WTC11 (cell line): ENCODE data around the gene ITPR1. TPM values are rescaled to one million over a fixed set of nuclear protein-coding genes. Genes with fewer than 3 reads are reported as not detected.

ENCODE experiments used
- ATAC-seq: fragments of 200-7000 bp; cut with Tn5 transposase; 2 replicates; pipeline ENCODE4 v1.10.0; 2021; ENCODE audit warnings: mild to moderate bottlenecking, moderate library complexity
- CTCF ChIA-PET: fragments of 300-600 bp; sonication (Branson Sonifier 250); formaldehyde crosslinking; loops from one replicate; lab custom pipeline; 2021; ENCODE audit warnings: antibody characterized with exemption; lab: Charles Lee
- POLR2A ChIA-PET: fragments of 350-600 bp; sonication (Branson Sonifier 250); formaldehyde crosslinking; loops from one replicate; lab custom pipeline; 2021; ENCODE audit warnings: antibody characterized with exemption; lab: Charles Lee
- DNase-seq: peaks from one replicate; pipeline ENCODE4 v3.0.0; 2021; ENCODE audit warnings: low spot score
- H3K27ac Mint-ChIP-seq: 2 replicates; pipeline ENCODE4 v1.8.0; 2021; ENCODE audit warnings: mixed read lengths
- H3K27me3 Mint-ChIP-seq: 2 replicates; pipeline ENCODE4 v1.8.0; 2021; ENCODE audit warnings: low read depth, mild to moderate bottlenecking, moderate library complexity, mixed read lengths
- H3K36me3 Mint-ChIP-seq: 2 replicates; pipeline ENCODE4 v1.8.0; 2021; ENCODE audit warnings: mixed read lengths
- H3K4me1 Mint-ChIP-seq: 2 replicates; pipeline ENCODE4 v1.8.0; 2022; ENCODE audit warnings: mixed read lengths
- H3K4me3 Mint-ChIP-seq: 2 replicates; pipeline ENCODE4 v1.8.0; 2021; ENCODE audit warnings: mild to moderate bottlenecking, moderate library complexity, mixed read lengths
- H3K9me3 Mint-ChIP-seq: 2 replicates; pipeline ENCODE4 v1.8.0; 2021; ENCODE audit warnings: mixed read lengths
- CBFB ChIP-seq: sonication (generic); formaldehyde crosslinking; IDR thresholded peaks from 2 replicates; pipeline ENCODE4 v1.8.1; 2022; ENCODE audit warnings: mild to moderate bottlenecking, low read depth, missing genetic modification reagents
- ESRRA ChIP-seq: sonication (generic); formaldehyde crosslinking; IDR thresholded peaks from 2 replicates; pipeline ENCODE4 v1.8.1; 2022; ENCODE audit warnings: mild to moderate bottlenecking, missing genetic modification reagents, borderline replicate concordance
- FOXJ3 ChIP-seq: sonication (generic); formaldehyde crosslinking; IDR thresholded peaks from 2 replicates; pipeline ENCODE4 v1.9.0; 2021; ENCODE audit warnings: missing genetic modification reagents, mild to moderate bottlenecking, borderline replicate concordance
- FOXK1 ChIP-seq: sonication (generic); formaldehyde crosslinking; IDR thresholded peaks from 2 replicates; pipeline ENCODE4 v1.8.0; 2022; ENCODE audit warnings: mild to moderate bottlenecking, moderate library complexity, missing genetic modification reagents
- JUN ChIP-seq: sonication (generic); formaldehyde crosslinking; IDR thresholded peaks from 2 replicates; pipeline ENCODE4 v1.8.0; 2023; ENCODE audit warnings: mild to moderate bottlenecking, missing genetic modification reagents
- MXD4 ChIP-seq: fragments of 250-450 bp; sonication (Bioruptor Pico); IDR thresholded peaks from 2 replicates; pipeline ENCODE4 v1.8.0; 2021; ENCODE audit warnings: mild to moderate bottlenecking, moderate library complexity, borderline replicate concordance
- MYBL2 ChIP-seq: sonication (generic); formaldehyde crosslinking; IDR thresholded peaks from 2 replicates; pipeline ENCODE4 v1.8.1; 2023; ENCODE audit warnings: mild to moderate bottlenecking, moderate library complexity, missing genetic modification reagents
- NR1H2 ChIP-seq: sonication (generic); formaldehyde crosslinking; IDR thresholded peaks from 2 replicates; pipeline ENCODE4 v1.9.0; 2021; ENCODE audit warnings: mild to moderate bottlenecking, moderate library complexity, missing genetic modification reagents
- RELA ChIP-seq: sonication (generic); formaldehyde crosslinking; IDR thresholded peaks from 2 replicates; pipeline ENCODE4 v1.8.1; 2022; ENCODE audit warnings: missing genetic modification reagents, mild to moderate bottlenecking, borderline replicate concordance
- TP53 ChIP-seq: sonication (generic); formaldehyde crosslinking; IDR thresholded peaks from 2 replicates; pipeline ENCODE4 v1.8.1; 2023; ENCODE audit warnings: mild to moderate bottlenecking, missing genetic modification reagents
- ZBTB21 ChIP-seq: sonication (generic); formaldehyde crosslinking; IDR thresholded peaks from 2 replicates; pipeline ENCODE4 v1.8.1; 2023; ENCODE audit warnings: mild to moderate bottlenecking, missing genetic modification reagents, borderline replicate concordance
- ZNF121 ChIP-seq: sonication (generic); formaldehyde crosslinking; IDR thresholded peaks from 2 replicates; pipeline ENCODE4 v1.8.0; 2023; ENCODE audit warnings: missing genetic modification reagents
- ZNF138 ChIP-seq: sonication (generic); formaldehyde crosslinking; conservative IDR thresholded peaks from 2 replicates; pipeline ENCODE4 v1.8.1; 2022; ENCODE audit warnings: mild to moderate bottlenecking, moderate library complexity, missing genetic modification reagents
- ZNF219 ChIP-seq: sonication (generic); formaldehyde crosslinking; IDR thresholded peaks from 2 replicates; pipeline ENCODE4 v1.8.0; 2023; ENCODE audit warnings: missing genetic modification reagents, mild to moderate bottlenecking, borderline replicate concordance
- ZNF317 ChIP-seq: sonication (generic); formaldehyde crosslinking; IDR thresholded peaks from 2 replicates; pipeline ENCODE4 v1.8.1; 2023; ENCODE audit warnings: low read depth, mild to moderate bottlenecking, moderate library complexity, missing genetic modification reagents, borderline replicate concordance
- ZNF396 ChIP-seq: fragments of 250-450 bp; sonication (Bioruptor Pico); IDR thresholded peaks from 2 replicates; pipeline ENCODE4 v1.8.0; 2021; ENCODE audit warnings: mild to moderate bottlenecking, moderate library complexity, borderline replicate concordance
- ZNF671 ChIP-seq: fragments of 250-450 bp; sonication (Bioruptor Pico); IDR thresholded peaks from 2 replicates; pipeline ENCODE4 v1.8.0; 2021; ENCODE audit warnings: mild to moderate bottlenecking
- total RNA-seq: library from RNA; stranded (reverse); gene quantifications from 3 replicates; pipeline ENCODE4 v1.2.3, GENCODE V29; 2021
- TF ChIP-seq, protein P1 (sequence below): sonication (generic); formaldehyde crosslinking; IDR thresholded peaks from 2 replicates; pipeline ENCODE4 v1.8.1; 2022; ENCODE audit warnings: mild to moderate bottlenecking, missing genetic modification reagents, moderate library complexity, borderline replicate concordance
- TF ChIP-seq, protein P2 (sequence below): sonication (generic); formaldehyde crosslinking; IDR thresholded peaks from 2 replicates; pipeline ENCODE4 v1.8.1; 2022; ENCODE audit warnings: low read depth, mild to moderate bottlenecking, moderate library complexity, missing genetic modification reagents, borderline replicate concordance
- TF ChIP-seq, protein P3 (sequence below): fragments of 250-450 bp; sonication (Bioruptor Pico); conservative IDR thresholded peaks from 2 replicates; pipeline ENCODE4 v1.9.0; 2021; ENCODE audit warnings: mild to moderate bottlenecking
- TF ChIP-seq, protein P4 (sequence below): sonication (generic); formaldehyde crosslinking; conservative IDR thresholded peaks from 2 replicates; pipeline ENCODE4 v1.8.1; 2023; ENCODE audit warnings: mild to moderate bottlenecking, low read depth, missing genetic modification reagents, moderate library complexity
- TF ChIP-seq, protein P5 (sequence below): sonication (generic); formaldehyde crosslinking; IDR thresholded peaks from 2 replicates; pipeline ENCODE4 v1.8.1; 2022; ENCODE audit warnings: mild to moderate bottlenecking, moderate library complexity, missing genetic modification reagents
- TF ChIP-seq, protein P6 (sequence below): sonication (generic); formaldehyde crosslinking; IDR thresholded peaks from 2 replicates; pipeline ENCODE4 v1.8.0; 2023; ENCODE audit warnings: mild to moderate bottlenecking, missing genetic modification reagents

ITPR1 gene
- total RNA-seq, 1 experiment from 2014 or later: 11.8 TPM

DNA sequence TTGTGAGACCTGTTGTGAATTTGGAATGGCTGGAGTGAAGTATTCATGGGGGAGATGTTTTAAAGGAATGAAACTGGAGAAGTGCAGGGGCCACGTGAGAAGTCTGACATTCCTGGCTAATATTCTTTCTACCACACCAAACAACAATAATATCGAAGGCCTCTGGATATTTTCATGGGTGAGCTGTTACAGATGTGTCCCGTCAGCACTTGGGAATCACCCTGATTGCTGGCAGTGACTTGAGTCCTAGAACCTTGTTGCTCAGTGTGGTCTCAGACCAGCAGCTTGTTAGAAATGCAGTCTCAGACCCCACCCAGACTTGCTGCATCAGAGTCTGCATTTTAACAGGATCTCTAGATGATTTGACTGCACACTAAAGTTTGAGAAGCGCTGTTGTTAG, 113.8 kb downstream of the ITPR1 start:
- DNase-seq (no peak), ATAC-seq (0 out of 2 replicates have a peak, but pooled peaks have one; percentile 16)
- Mint-ChIP-seq H3K4me3 (no peak overlapping the region), H3K4me1 (peaks cover 16% of the 10 kb centered on the region)
- POLR2A ChIA-PET: no interaction called here
- TF ChIP-seq CBFB (CRISPR knock-in tag) (no peak), ZBTB21 (CRISPR knock-in tag) (no peak), JUN (CRISPR knock-in tag) (no peak), MYBL2 (CRISPR knock-in tag) (no peak), NR1H2 (CRISPR knock-in tag) (no peak), ZNF219 (CRISPR knock-in tag) (no peak), ZNF671 (no peak), FOXJ3 (CRISPR knock-in tag) (no peak), ZNF138 (no peak), ZNF317 (CRISPR knock-in tag) (no peak), ZNF396 (CRISPR knock-in tag) (no peak)
- TF ChIP-seq, protein P1, sequence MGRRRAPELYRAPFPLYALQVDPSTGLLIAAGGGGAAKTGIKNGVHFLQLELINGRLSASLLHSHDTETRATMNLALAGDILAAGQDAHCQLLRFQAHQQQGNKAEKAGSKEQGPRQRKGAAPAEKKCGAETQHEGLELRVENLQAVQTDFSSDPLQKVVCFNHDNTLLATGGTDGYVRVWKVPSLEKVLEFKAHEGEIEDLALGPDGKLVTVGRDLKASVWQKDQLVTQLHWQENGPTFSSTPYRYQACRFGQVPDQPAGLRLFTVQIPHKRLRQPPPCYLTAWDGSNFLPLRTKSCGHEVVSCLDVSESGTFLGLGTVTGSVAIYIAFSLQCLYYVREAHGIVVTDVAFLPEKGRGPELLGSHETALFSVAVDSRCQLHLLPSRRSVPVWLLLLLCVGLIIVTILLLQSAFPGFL: no peak
- TF ChIP-seq, protein P2, sequence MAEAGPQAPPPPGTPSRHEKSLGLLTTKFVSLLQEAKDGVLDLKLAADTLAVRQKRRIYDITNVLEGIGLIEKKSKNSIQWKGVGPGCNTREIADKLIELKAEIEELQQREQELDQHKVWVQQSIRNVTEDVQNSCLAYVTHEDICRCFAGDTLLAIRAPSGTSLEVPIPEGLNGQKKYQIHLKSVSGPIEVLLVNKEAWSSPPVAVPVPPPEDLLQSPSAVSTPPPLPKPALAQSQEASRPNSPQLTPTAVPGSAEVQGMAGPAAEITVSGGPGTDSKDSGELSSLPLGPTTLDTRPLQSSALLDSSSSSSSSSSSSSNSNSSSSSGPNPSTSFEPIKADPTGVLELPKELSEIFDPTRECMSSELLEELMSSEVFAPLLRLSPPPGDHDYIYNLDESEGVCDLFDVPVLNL: no peak
- TF ChIP-seq, protein P3, sequence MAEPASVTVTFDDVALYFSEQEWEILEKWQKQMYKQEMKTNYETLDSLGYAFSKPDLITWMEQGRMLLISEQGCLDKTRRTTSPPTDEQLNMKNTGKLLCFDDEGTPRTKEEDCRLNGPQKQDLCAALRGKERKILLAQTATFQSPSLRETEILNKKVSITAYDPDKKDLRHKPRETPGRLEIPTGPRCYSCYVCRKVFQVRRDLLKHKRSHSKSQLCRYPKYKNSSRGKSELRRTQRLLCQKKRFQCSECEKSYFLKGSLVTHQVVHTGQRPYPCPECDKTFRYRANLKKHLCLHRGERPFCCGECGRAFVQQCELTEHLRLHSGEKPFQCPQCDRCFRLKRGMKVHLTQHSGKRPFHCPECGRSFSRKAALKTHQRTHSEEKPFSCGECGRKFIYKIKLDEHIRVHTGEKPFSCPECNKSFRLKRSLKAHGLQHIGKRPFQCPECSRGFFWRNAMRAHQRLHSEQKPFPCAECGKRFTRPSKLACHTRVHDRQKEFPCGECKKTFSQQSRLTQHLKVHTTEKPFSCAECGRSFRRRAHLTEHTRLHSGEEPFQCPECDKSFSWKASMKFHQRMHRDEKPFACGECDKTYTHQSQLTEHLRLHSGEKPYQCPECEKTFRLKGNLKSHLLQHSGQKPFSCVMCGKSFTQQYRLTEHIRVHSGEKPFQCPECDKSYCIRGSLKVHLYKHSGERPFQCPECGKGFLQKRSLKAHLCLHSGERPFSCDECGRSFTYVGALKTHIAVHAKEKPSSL (CRISPR knock-in tag): no peak
- TF ChIP-seq, protein P4, sequence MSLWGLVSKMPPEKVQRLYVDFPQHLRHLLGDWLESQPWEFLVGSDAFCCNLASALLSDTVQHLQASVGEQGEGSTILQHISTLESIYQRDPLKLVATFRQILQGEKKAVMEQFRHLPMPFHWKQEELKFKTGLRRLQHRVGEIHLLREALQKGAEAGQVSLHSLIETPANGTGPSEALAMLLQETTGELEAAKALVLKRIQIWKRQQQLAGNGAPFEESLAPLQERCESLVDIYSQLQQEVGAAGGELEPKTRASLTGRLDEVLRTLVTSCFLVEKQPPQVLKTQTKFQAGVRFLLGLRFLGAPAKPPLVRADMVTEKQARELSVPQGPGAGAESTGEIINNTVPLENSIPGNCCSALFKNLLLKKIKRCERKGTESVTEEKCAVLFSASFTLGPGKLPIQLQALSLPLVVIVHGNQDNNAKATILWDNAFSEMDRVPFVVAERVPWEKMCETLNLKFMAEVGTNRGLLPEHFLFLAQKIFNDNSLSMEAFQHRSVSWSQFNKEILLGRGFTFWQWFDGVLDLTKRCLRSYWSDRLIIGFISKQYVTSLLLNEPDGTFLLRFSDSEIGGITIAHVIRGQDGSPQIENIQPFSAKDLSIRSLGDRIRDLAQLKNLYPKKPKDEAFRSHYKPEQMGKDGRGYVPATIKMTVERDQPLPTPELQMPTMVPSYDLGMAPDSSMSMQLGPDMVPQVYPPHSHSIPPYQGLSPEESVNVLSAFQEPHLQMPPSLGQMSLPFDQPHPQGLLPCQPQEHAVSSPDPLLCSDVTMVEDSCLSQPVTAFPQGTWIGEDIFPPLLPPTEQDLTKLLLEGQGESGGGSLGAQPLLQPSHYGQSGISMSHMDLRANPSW (CRISPR knock-in tag): no peak
- TF ChIP-seq, protein P5, sequence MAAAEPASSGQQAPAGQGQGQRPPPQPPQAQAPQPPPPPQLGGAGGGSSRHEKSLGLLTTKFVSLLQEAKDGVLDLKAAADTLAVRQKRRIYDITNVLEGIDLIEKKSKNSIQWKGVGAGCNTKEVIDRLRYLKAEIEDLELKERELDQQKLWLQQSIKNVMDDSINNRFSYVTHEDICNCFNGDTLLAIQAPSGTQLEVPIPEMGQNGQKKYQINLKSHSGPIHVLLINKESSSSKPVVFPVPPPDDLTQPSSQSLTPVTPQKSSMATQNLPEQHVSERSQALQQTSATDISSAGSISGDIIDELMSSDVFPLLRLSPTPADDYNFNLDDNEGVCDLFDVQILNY (CRISPR knock-in tag): no peak
- TF ChIP-seq, all 79 proteins: peak for 0
- no peaks in the 10 kb centered on the region for H3K36me3 Mint-ChIP-seq
- no peak overlapping the region for H3K27ac Mint-ChIP-seq
- no peaks in the 10 kb centered on the region for H3K27me3 Mint-ChIP-seq
- CTCF ChIA-PET: no interaction called here
- H3K9me3 Mint-ChIP-seq: peaks cover 8% of the 10 kb centered on the region; the same call in 1 of the 2 replicates

DNA sequence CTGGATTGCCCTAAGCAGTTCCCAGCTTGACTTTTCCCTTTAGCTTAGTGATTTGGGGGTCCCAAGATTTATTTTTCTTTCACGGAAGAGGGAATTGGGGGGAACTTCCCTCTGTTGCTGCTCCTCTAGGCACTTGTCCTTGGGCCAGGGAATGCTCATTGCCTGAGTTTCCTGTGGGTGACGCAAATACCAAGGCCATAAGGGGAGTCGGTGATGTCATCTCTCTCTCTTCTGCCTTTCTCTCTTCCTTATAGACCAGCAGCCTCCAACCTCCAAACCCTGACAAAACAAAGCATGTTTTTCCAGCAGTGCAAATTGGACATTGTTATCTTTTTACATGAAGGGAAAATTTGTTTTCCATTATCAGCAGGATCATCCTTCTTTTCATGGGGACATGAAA, 120.2 kb downstream of the ITPR1 start:
- POLR2A ChIA-PET: no interaction called here
- Mint-ChIP-seq H3K27ac (no peak overlapping the region), H3K27me3 (no peaks in the 10 kb centered on the region), H3K36me3 (no peaks in the 10 kb centered on the region), H3K4me1 (0 out of 2 replicates have a peak, but pooled peaks cover 2% of the 10 kb centered on the region), H3K9me3 (0 out of 2 replicates have a peak, but pooled peaks cover 4% of the 10 kb centered on the region), H3K4me3 (no peak overlapping the region)
- DNase-seq: no peak
- no peak for ATAC-seq
- CTCF ChIA-PET: interaction anchor here (0.9 kb wide), 1 partner anchor 9 kb away, joined by 3 read pairs; no protein-coding TSS in a partner anchor
- TF ChIP-seq, protein P5 (CRISPR knock-in tag): no peak
- TF ChIP-seq, protein P6, sequence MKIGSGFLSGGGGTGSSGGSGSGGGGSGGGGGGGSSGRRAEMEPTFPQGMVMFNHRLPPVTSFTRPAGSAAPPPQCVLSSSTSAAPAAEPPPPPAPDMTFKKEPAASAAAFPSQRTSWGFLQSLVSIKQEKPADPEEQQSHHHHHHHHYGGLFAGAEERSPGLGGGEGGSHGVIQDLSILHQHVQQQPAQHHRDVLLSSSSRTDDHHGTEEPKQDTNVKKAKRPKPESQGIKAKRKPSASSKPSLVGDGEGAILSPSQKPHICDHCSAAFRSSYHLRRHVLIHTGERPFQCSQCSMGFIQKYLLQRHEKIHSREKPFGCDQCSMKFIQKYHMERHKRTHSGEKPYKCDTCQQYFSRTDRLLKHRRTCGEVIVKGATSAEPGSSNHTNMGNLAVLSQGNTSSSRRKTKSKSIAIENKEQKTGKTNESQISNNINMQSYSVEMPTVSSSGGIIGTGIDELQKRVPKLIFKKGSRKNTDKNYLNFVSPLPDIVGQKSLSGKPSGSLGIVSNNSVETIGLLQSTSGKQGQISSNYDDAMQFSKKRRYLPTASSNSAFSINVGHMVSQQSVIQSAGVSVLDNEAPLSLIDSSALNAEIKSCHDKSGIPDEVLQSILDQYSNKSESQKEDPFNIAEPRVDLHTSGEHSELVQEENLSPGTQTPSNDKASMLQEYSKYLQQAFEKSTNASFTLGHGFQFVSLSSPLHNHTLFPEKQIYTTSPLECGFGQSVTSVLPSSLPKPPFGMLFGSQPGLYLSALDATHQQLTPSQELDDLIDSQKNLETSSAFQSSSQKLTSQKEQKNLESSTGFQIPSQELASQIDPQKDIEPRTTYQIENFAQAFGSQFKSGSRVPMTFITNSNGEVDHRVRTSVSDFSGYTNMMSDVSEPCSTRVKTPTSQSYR (CRISPR knock-in tag): no peak
- TF ChIP-seq ZNF121 (CRISPR knock-in tag): no peak
- TF ChIP-seq RELA (CRISPR knock-in tag): no peak
- TF ChIP-seq TP53 (CRISPR knock-in tag): no peak
- no peak for TF ChIP-seq FOXK1 (CRISPR knock-in tag)
- TF ChIP-seq MXD4: no peak
- no peak for TF ChIP-seq ESRRA (CRISPR knock-in tag)
- no peak for TF ChIP-seq MYBL2 (CRISPR knock-in tag)
